OCI-LY1 (cell line): ENCODE measurements around the gene MAP3K8.

Experiments used
- H2AFZ ChIP-seq: fragments of 200-600 bp; sonication (generic), shearing (Covaris generic); 2 replicates; pipeline ENCODE4 v1.6.0; 2014; ENCODE audit warnings: antibody characterized with exemption, mild to moderate bottlenecking, low read length
- H3F3A ChIP-seq: fragments of 200-600 bp; sonication (generic), shearing (Covaris generic); 2 replicates; pipeline ENCODE4 v1.6.0; 2014; ENCODE audit warnings: mild to moderate bottlenecking, antibody characterized with exemption, low read length, moderate library complexity; ENCODE audit not compliant: insufficient read depth
- H3K27ac ChIP-seq: fragments of 200-600 bp; sonication (generic); 2 replicates; pipeline ENCODE4 v1.5.1; 2014; ENCODE audit warnings: low read length, mixed run types, mild to moderate bottlenecking, low read depth; ENCODE audit not compliant: poor library complexity, severe bottlenecking
- H3K27me3 ChIP-seq: fragments of 200-600 bp; sonication (generic); 2 replicates; pipeline ENCODE4 v1.6.0; 2014; ENCODE audit warnings: antibody characterized with exemption, mild to moderate bottlenecking, low read length, moderate library complexity; ENCODE audit not compliant: insufficient read depth
- H3K36me3 ChIP-seq: fragments of 200-600 bp; sonication (generic); 2 replicates; pipeline ENCODE4 v1.6.1; 2014; ENCODE audit warnings: mild to moderate bottlenecking, antibody characterized with exemption, low read length, moderate library complexity, mixed read lengths; ENCODE audit not compliant: insufficient read depth
- H3K4me1 ChIP-seq: fragments of 200-600 bp; sonication (generic); 2 replicates; pipeline ENCODE4 v1.5.1; 2014; ENCODE audit warnings: mild to moderate bottlenecking, low read length, moderate library complexity; ENCODE audit not compliant: insufficient read depth, severe bottlenecking
- H3K4me2 ChIP-seq: fragments of 200-600 bp; sonication (generic), shearing (Covaris generic); 2 replicates; pipeline ENCODE4 v1.6.1; 2014; ENCODE audit warnings: low read length
- H3K4me3 ChIP-seq: fragments of 200-600 bp; sonication (generic); 2 replicates; pipeline ENCODE4 v1.5.1; 2014; ENCODE audit warnings: low read length, low read depth, mild to moderate bottlenecking, mixed read lengths; ENCODE audit not compliant: poor library complexity, severe bottlenecking
- H3K79me2 ChIP-seq: fragments of 200-600 bp; shearing (Covaris generic); 2 replicates; pipeline ENCODE4 v1.6.1; 2016; ENCODE audit warnings: mixed run types, low read length, mixed read lengths; ENCODE audit not compliant: insufficient read depth
- H3K9ac ChIP-seq: fragments of 200-600 bp; sonication (generic), shearing (Covaris generic); 2 replicates; pipeline ENCODE4 v1.6.1; 2014; ENCODE audit warnings: mild to moderate bottlenecking, low read length, mixed read lengths
- H3K9me2 ChIP-seq: fragments of 200-600 bp; sonication (generic), shearing (Covaris generic); 2 replicates; pipeline ENCODE4 v1.6.1; 2014; ENCODE audit warnings: low read depth, mild to moderate bottlenecking, low read length, mixed read lengths
- H3K9me3 ChIP-seq: fragments of 200-600 bp; shearing (Covaris generic); 2 replicates; pipeline ENCODE4 v1.6.1; 2014; ENCODE audit warnings: low read length, mixed read lengths
- H4K20me1 ChIP-seq: fragments of 200-600 bp; sonication (generic), shearing (Covaris generic); 2 replicates; pipeline ENCODE4 v1.6.0; 2016; ENCODE audit warnings: mild to moderate bottlenecking, low read length; ENCODE audit not compliant: insufficient read depth
- CTCF ChIP-seq: fragments of 200-600 bp; sonication (generic), shearing (Covaris generic); IDR thresholded peaks from 2 replicates; pipeline ENCODE4 v1.5.1; 2017; ENCODE audit warnings: mild to moderate bottlenecking, antibody characterized with exemption, low read length, moderate library complexity, mixed read lengths
- EZH2 ChIP-seq: fragments of 200-600 bp; sonication (generic), shearing (Covaris generic); IDR thresholded peaks from 2 replicates; pipeline ENCODE4 v1.8.0; 2017; ENCODE audit warnings: borderline replicate concordance, mixed run types, mild to moderate bottlenecking, antibody characterized with exemption, low read length, moderate library complexity, mixed read lengths

Gene MAP3K8

GRCh38 chr10:30403494-30403893 lies 30.5 kb upstream of the MAP3K8 start:
- H3K4me2 ChIP-seq: no peak overlapping the region
- no peaks in the 10 kb centered on the region for H3K9me2 ChIP-seq
- no peaks in the 10 kb centered on the region for H3F3A ChIP-seq
- H3K79me2 ChIP-seq: no peaks in the 10 kb centered on the region
- H2AFZ ChIP-seq: no peak overlapping the region
- no peak overlapping the region for H3K9ac ChIP-seq
- no peaks in the 10 kb centered on the region for H4K20me1 ChIP-seq
- no peak overlapping the region for H3K4me3 ChIP-seq
- H3K27me3 ChIP-seq: no peaks in the 10 kb centered on the region
- H3K9me3 ChIP-seq: 0 out of 2 replicates have a peak, but pooled peaks cover 2% of the 10 kb centered on the region
- no peaks in the 10 kb centered on the region for H3K36me3 ChIP-seq
- H3K27ac ChIP-seq: no peak overlapping the region
- no peaks in the 10 kb centered on the region for H3K4me1 ChIP-seq
- no peak for TF ChIP-seq CTCF
- no peak for TF ChIP-seq EZH2

- no peaks in the 10 kb centered on the region for H3K36me3 ChIP-seq
- H4K20me1 ChIP-seq: no peaks in the 10 kb centered on the region
- no peak overlapping the region for H3K9ac ChIP-seq
- no peaks in the 10 kb centered on the region for H3F3A ChIP-seq
- H3K27ac ChIP-seq: no peak overlapping the region
- no peaks in the 10 kb centered on the region for H3K4me1 ChIP-seq
- H3K79me2 ChIP-seq: no peaks in the 10 kb centered on the region
- H2AFZ ChIP-seq: no peak overlapping the region
- no peak overlapping the region for H3K4me3 ChIP-seq
- H3K27me3 ChIP-seq: no peaks in the 10 kb centered on the region
- no peak for TF ChIP-seq EZH2
- H3K9me3 ChIP-seq: 0 out of 2 replicates have a peak, but pooled peaks cover 2% of the 10 kb centered on the region
- H3K9me2 ChIP-seq: no peaks in the 10 kb centered on the region
- H3K4me2 ChIP-seq: no peak overlapping the region
Observed at GRCh38 chr10:30404540-30404939, 29.4 kb upstream of the MAP3K8 start.

GRCh38 chr10:30411263-30411662 lies 22.7 kb upstream of the MAP3K8 start:
- Histone ChIP-seq H2AFZ (no peak overlapping the region), H3K4me1 (peaks cover 12% of the 10 kb centered on the region), H4K20me1 (no peaks in the 10 kb centered on the region), H3K4me2 (no peak overlapping the region), H3K79me2 (no peaks in the 10 kb centered on the region), H3F3A (no peaks in the 10 kb centered on the region), H3K4me3 (no peak overlapping the region), H3K9me2 (no peaks in the 10 kb centered on the region), H3K36me3 (no peaks in the 10 kb centered on the region), H3K27ac (no peak overlapping the region), H3K27me3 (no peaks in the 10 kb centered on the region), H3K9me3 (no peaks in the 10 kb centered on the region), H3K9ac (no peak overlapping the region)
- TF ChIP-seq EZH2: no peak
- TF ChIP-seq CTCF: no peak

GRCh38 chr10:30412901-30413300 lies 21.1 kb upstream of the MAP3K8 start:
- no peak overlapping the region for H3K9ac ChIP-seq
- H3K79me2 ChIP-seq: no peaks in the 10 kb centered on the region
- no peak overlapping the region for H2AFZ ChIP-seq
- H3K4me1 ChIP-seq: peaks cover 21% of the 10 kb centered on the region
- H3K4me3 ChIP-seq: no peak overlapping the region
- H3K9me3 ChIP-seq: no peaks in the 10 kb centered on the region
- no peak overlapping the region for H3K4me2 ChIP-seq
- H3K36me3 ChIP-seq: no peaks in the 10 kb centered on the region
- TF ChIP-seq EZH2 (no peak), CTCF (no peak)
- H4K20me1 ChIP-seq: no peaks in the 10 kb centered on the region
- no peak overlapping the region for H3K27ac ChIP-seq
- H3K27me3 ChIP-seq: no peaks in the 10 kb centered on the region
- H3K9me2 ChIP-seq: no peaks in the 10 kb centered on the region
- no peaks in the 10 kb centered on the region for H3F3A ChIP-seq
